ENCODE measurements around the gene GID8. TPM values are rescaled to one million over a fixed set of nuclear protein-coding genes. Genes with fewer than 3 reads are reported as not detected.

The GID8 gene
- total and polyA plus RNA-seq, 4 experiments from 2014 or later: 11.2 to 47.8 (median 31.7) TPM

DNA sequence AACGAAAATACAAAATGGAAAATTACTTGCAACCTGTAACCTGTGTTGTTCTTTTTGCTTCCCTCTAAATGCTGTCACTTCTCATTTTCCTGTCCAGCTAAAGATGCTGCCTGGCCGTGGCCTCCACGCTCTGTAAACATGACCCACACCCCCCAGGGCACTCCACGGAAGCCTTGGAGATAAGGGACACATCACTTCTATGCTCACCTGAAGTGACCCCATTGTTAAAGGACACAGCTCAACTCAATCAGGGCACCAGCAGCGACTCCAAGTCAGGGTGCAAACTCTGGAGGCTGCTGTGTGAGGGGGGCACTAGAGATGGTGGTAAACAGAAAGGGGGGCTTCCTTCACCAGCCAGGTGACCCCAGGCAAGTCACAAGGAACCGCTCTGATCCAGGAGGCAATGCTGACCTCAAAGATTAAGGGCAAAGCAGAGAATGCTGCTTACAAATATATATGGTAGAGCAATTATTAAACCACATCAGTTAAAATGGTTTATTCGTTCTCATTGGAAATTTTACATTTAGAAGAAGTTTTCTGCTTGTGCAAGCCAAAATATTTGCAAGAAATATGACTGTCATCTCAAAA, 24.8 kb upstream of the GID8 start:
- H3K9me3 ChIP-seq (ENCODE audit: control insufficient read depth in 1 of 2, low read length in 2 of 2): no peaks in the 10 kb centered on the region
- CTCF ChIA-PET (ENCODE audit: partially characterized antibody): interaction anchor here (0.9 to 4.7 kb wide), 2 partner anchors 13 kb away, joined by 3 to 28 read pairs; no protein-coding TSS in a partner anchor
- Mint-ChIP-seq H3K27me3 (no peaks in the 10 kb centered on the region), H3K9me3 (no peaks in the 10 kb centered on the region), H3K4me1 (peaks cover 34 to 77% (median 50%) of the 10 kb centered on the region in 4 donors), H3K4me3 (peak overlapping the region in 2 of 8 donors; percentile 12 to 14), H3K27ac (peak overlapping the region in 2 of 7 donors; percentile 57 to 70), H3K36me3 (peaks cover 35 to 55% of the 10 kb centered on the region in 2 donors)
- intact Hi-C loops (cut with micrococcal nuclease): no loop called here
- H3K4me3 ChIP-seq (ENCODE audit: low read length in 2 of 2): no peak overlapping the region
- POLR2A ChIA-PET (ENCODE audit: partially characterized antibody): interaction anchor here (1.0 to 4.0 kb wide), 6 partner anchors 12 to 38 kb away, joined by 3 to 13 read pairs (median 6); partner anchors contain the start of genes DIDO1 and GID8
- no peak for DNase-seq
- no peak overlapping the region for H3K27ac ChIP-seq (ENCODE audit: low read depth, low read length)
- no peaks in the 10 kb centered on the region for H3K27me3 ChIP-seq (ENCODE audit: insufficient read depth, low read length)
- peaks cover 53% of the 10 kb centered on the region for H3K36me3 ChIP-seq (ENCODE audit: insufficient read depth, low read length)
- H3K4me1 ChIP-seq (ENCODE audit: insufficient read depth, low read length): peaks cover 50% of the 10 kb centered on the region

DNA sequence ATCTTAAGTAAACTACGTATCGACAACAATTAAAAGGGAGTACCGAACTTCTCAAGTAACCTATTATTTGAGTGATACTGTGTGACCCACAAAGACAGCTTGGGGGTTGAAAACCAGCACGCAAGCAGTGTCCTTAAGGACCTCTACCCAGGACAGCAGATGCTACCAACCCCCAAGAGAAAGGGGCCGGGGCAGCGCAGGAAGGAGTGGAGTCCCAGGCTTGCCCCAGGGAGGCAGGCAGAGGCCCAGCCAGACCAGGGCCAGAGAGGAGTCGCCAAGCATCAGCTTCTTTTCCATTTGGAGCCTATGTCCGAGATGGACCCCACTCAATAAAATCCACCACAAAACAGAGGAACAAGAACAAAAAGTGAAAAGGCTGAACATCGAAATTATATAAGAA, 23.5 kb upstream of the GID8 start:
- Histone ChIP-seq H3K36me3 (ENCODE audit: insufficient read depth, low read length) (peaks cover 40% of the 10 kb centered on the region), H3K27me3 (ENCODE audit: insufficient read depth, low read length) (no peaks in the 10 kb centered on the region), H3K4me1 (ENCODE audit: insufficient read depth, low read length) (peaks cover 63% of the 10 kb centered on the region), H3K27ac (ENCODE audit: low read depth, low read length) (no peak overlapping the region), H3K4me3 (ENCODE audit: low read length in 2 of 2) (no peak overlapping the region), H3K9me3 (ENCODE audit: control insufficient read depth in 1 of 2, low read length in 2 of 2) (no peaks in the 10 kb centered on the region)
- Mint-ChIP-seq H3K27ac (peak overlapping the region in 1 of 7 donors; percentile 81), H3K4me3 (no peak overlapping the region), H3K9me3 (no peaks in the 10 kb centered on the region), H3K36me3 (peaks cover 30 to 49% of the 10 kb centered on the region in 2 donors), H3K27me3 (no peaks in the 10 kb centered on the region), H3K4me1 (peaks cover 45 to 85% (median 61%) of the 10 kb centered on the region in 4 donors)
- intact Hi-C loops (cut with micrococcal nuclease): no loop called here
- no peak for DNase-seq
- POLR2A ChIA-PET (ENCODE audit: partially characterized antibody): interaction anchor here (1.0 to 1.7 kb wide), 4 partner anchors 11 to 39 kb away, joined by 3 to 7 read pairs (median 4); partner anchors contain the start of gene GID8
- CTCF ChIA-PET (ENCODE audit: partially characterized antibody): interaction anchor here (4.7 kb wide), 1 partner anchor 14 kb away, joined by 28 read pairs; no protein-coding TSS in a partner anchor

DNA sequence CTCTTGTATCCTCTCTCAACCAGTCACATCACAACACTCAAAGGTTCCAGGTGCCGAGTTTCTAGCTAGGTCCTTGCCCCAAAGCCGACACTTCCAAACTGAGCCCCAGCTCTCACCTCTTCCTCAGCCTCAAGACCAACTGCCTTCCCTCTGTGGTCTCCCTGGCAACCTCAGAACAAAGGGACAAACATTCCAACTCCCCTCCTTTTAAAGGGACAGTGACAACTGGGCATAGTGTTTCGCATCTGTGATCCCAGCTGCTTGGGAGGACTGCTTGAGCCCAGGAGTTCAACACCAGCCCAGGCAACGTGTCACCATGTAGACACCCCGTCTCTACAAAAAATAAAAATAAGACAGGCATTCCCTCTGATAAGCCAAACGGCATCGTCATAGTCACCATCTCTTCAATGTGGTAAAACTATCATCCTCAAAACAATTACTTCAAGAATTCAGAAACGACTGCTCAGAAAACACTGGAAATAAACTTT, 22.9 kb upstream of the GID8 start:
- no peaks in the 10 kb centered on the region for H3K27me3 ChIP-seq (ENCODE audit: insufficient read depth, low read length)
- H3K36me3 ChIP-seq (ENCODE audit: insufficient read depth, low read length): peaks cover 34% of the 10 kb centered on the region
- no peak overlapping the region for H3K4me3 ChIP-seq (ENCODE audit: low read length in 2 of 2)
- peaks cover 68% of the 10 kb centered on the region for H3K4me1 ChIP-seq (ENCODE audit: insufficient read depth, low read length)
- H3K36me3 Mint-ChIP-seq: peaks cover 26 to 43% of the 10 kb centered on the region in 2 donors
- no peaks in the 10 kb centered on the region for H3K9me3 ChIP-seq (ENCODE audit: control insufficient read depth in 1 of 2, low read length in 2 of 2)
- no peaks in the 10 kb centered on the region for H3K9me3 Mint-ChIP-seq
- ChIA-PET CTCF (ENCODE audit: partially characterized antibody) (interaction anchor here (1.5 to 4.7 kb wide), 4 partner anchors 11 to 94 kb away, joined by 4 to 28 read pairs (median 6); no protein-coding TSS in a partner anchor), POLR2A (ENCODE audit: partially characterized antibody) (interaction anchor here (1.1 to 1.7 kb wide), 2 partner anchors 22 kb away, joined by 3 to 7 read pairs; partner anchors contain the start of gene GID8)
- H3K4me1 Mint-ChIP-seq: peaks cover 49 to 87% (median 63%) of the 10 kb centered on the region in 4 donors
- H3K27me3 Mint-ChIP-seq: no peaks in the 10 kb centered on the region
- H3K27ac ChIP-seq (ENCODE audit: low read depth, low read length): no peak overlapping the region
- peak in 2 of 5 donors; percentile 29 to 47 for DNase-seq
- H3K27ac Mint-ChIP-seq: peak overlapping the region; percentile 59 to 93 (median 81)
- intact Hi-C loops (cut with micrococcal nuclease): no loop called here
- H3K4me3 Mint-ChIP-seq: peak overlapping the region in 7 of 8 donors; percentile 37 to 76 (median 61)

DNA sequence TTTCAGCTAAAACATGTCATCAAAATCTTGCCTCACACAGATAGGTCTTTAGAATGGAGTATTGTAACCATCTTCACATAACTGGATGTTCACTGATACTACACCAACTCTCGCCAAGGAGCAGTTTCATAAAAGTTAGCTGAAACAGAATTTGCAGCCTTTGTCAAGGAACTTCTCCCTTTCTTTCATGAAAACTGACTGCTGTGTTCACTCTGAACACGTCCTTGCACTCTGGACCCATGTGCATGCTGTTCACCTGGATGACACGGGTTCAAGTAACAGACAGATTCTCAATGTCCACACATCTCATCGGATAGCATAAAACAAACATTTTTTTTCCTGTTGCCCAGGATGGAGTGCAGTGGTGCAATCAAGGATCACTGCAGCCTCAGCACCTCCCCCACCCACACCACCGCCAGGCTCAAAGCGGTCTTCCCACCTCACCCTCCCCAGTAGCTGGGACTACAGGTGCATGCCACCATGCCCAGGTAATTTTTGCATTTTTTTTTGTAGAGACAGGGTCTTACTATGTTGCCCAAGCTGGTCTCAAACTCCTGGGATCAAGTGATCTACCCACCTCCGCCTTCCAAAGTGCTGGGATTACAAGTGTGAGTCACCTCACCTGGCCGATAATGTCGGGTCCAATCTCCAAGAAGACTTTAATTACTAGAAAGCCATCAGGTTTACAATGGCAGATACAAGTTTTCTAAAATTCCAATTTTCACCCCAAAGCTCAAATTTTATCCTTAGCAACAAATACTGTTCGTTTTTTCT, 21.1 kb upstream of the GID8 start:
- Histone ChIP-seq H3K36me3 (ENCODE audit: insufficient read depth, low read length) (peaks cover 15% of the 10 kb centered on the region), H3K9me3 (ENCODE audit: control insufficient read depth in 1 of 2, low read length in 2 of 2) (no peaks in the 10 kb centered on the region), H3K4me1 (ENCODE audit: insufficient read depth, low read length) (peaks cover 86% of the 10 kb centered on the region), H3K4me3 (ENCODE audit: low read length in 2 of 2) (no peak overlapping the region), H3K27me3 (ENCODE audit: insufficient read depth, low read length) (no peaks in the 10 kb centered on the region), H3K27ac (ENCODE audit: low read depth, low read length) (no peak overlapping the region)
- CTCF ChIA-PET (ENCODE audit: partially characterized antibody): interaction anchor here (1.5 to 6.5 kb wide), 6 partner anchors 10 to 92 kb away, joined by 4 to 73 read pairs (median 8); no protein-coding TSS in a partner anchor
- Mint-ChIP-seq H3K27me3 (no peaks in the 10 kb centered on the region), H3K9me3 (no peaks in the 10 kb centered on the region), H3K27ac (peak overlapping the region; percentile 33 to 92 (median 88)), H3K36me3 (peaks cover 10 to 30% of the 10 kb centered on the region in 2 donors), H3K4me3 (peak overlapping the region; percentile 46 to 93 (median 86)), H3K4me1 (peaks cover 55 to 89% (median 72%) of the 10 kb centered on the region in 4 donors)
- POLR2A ChIA-PET (ENCODE audit: partially characterized antibody): interaction anchor here (2.6 to 6.4 kb wide), 4 partner anchors 13 to 37 kb away, joined by 10 to 52 read pairs (median 22); partner anchors contain the start of gene GID8
- intact Hi-C loops (cut with micrococcal nuclease): no loop called here
- DNase-seq: no peak

DNA sequence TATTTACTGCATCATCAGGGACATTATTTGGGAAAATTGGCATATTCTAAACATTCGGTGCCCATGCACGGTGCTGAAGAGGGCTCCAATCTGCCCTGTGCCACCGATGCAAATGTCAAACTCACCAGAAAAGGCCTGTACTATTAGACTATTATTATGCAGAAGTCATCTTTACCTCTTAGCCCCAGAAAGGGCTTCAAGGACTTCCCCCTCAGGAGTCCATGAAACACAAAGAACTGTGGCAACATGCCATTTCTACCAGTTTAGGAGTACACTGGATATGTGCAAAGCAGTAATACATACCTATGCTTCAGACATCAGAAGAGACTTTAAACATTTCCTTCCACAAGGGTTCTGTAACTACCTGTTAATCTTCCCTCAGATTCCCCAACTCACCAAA, 20.2 kb upstream of the GID8 start:
- Mint-ChIP-seq H3K4me1 (peaks cover 61 to 95% (median 79%) of the 10 kb centered on the region in 4 donors), H3K27ac (peak overlapping the region; percentile 80 to 94 (median 89)), H3K36me3 (peaks cover 7 to 30% of the 10 kb centered on the region in 2 donors), H3K9me3 (no peaks in the 10 kb centered on the region), H3K27me3 (no peaks in the 10 kb centered on the region), H3K4me3 (peak overlapping the region; percentile 83 to 93 (median 88))
- ChIA-PET POLR2A (ENCODE audit: partially characterized antibody) (interaction anchor here (1.2 to 6.4 kb wide), 9 partner anchors 10 to 62 kb away, joined by 3 to 52 read pairs (median 10); partner anchors contain the start of genes DIDO1 and GID8), CTCF (ENCODE audit: partially characterized antibody) (interaction anchor here (1.0 to 6.5 kb wide), 7 partner anchors 10 to 91 kb away, joined by 4 to 73 read pairs (median 11); no protein-coding TSS in a partner anchor)
- Histone ChIP-seq H3K27ac (ENCODE audit: low read depth, low read length) (peak overlapping the region; percentile 46), H3K27me3 (ENCODE audit: insufficient read depth, low read length) (no peaks in the 10 kb centered on the region), H3K4me3 (ENCODE audit: low read length in 2 of 2) (peak overlapping the region in 1 of 2 donors; percentile 16), H3K4me1 (ENCODE audit: insufficient read depth, low read length) (peaks cover 95% of the 10 kb centered on the region), H3K9me3 (ENCODE audit: control insufficient read depth in 1 of 2, low read length in 2 of 2) (no peaks in the 10 kb centered on the region), H3K36me3 (ENCODE audit: insufficient read depth, low read length) (peaks cover 7% of the 10 kb centered on the region)
- DNase-seq: no peak
- intact Hi-C loops (cut with micrococcal nuclease): no loop called here

DNA sequence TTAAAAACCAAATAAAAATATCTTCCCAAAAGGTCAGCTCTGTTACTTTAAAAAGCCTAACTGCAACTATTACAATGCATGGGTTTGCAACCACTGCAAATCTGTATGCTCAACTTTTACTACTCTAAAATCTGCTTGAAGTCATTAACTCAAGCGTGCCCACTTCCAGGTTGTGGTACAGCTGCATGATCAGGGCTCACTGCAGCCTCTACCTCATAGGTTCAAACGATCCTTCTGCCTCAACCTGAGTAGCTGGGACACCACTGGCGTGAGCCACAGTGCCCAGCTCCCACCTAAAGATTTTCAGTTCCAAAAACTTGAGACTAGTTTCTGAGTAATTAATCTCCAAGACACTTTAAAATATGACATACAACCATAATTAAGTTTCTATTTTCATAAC, 19.8 kb upstream of the GID8 start:
- H3K36me3 ChIP-seq (ENCODE audit: insufficient read depth, low read length): peaks cover 5% of the 10 kb centered on the region
- H3K27ac Mint-ChIP-seq: peak overlapping the region; percentile 80 to 94 (median 89)
- peak overlapping the region; percentile 83 to 93 (median 88) for H3K4me3 Mint-ChIP-seq
- no peaks in the 10 kb centered on the region for H3K27me3 ChIP-seq (ENCODE audit: insufficient read depth, low read length)
- H3K9me3 ChIP-seq (ENCODE audit: control insufficient read depth in 1 of 2, low read length in 2 of 2): no peaks in the 10 kb centered on the region
- H3K4me1 ChIP-seq (ENCODE audit: insufficient read depth, low read length): peaks cover 97% of the 10 kb centered on the region
- peak in 3 of 5 donors; percentile 35 to 56 (median 39) for DNase-seq
- peaks cover 4 to 27% of the 10 kb centered on the region in 2 donors for H3K36me3 Mint-ChIP-seq
- H3K27me3 Mint-ChIP-seq: no peaks in the 10 kb centered on the region
- peaks cover 60 to 97% (median 80%) of the 10 kb centered on the region in 4 donors for H3K4me1 Mint-ChIP-seq
- CTCF ChIA-PET (ENCODE audit: partially characterized antibody): interaction anchor here (0.7 to 6.5 kb wide), 10 partner anchors 11 to 91 kb away, joined by 4 to 73 read pairs (median 9); no protein-coding TSS in a partner anchor
- no peaks in the 10 kb centered on the region for H3K9me3 Mint-ChIP-seq
- POLR2A ChIA-PET (ENCODE audit: partially characterized antibody): interaction anchor here (1.2 to 6.4 kb wide), 10 partner anchors 9 to 62 kb away, joined by 3 to 52 read pairs (median 8); partner anchors contain the start of genes DIDO1 and GID8
- H3K27ac ChIP-seq (ENCODE audit: low read depth, low read length): peak overlapping the region; percentile 46
- H3K4me3 ChIP-seq (ENCODE audit: low read length in 2 of 2): peak overlapping the region; percentile 16 to 27
- intact Hi-C loops (cut with micrococcal nuclease): no loop called here

Data from CD4-positive, alpha-beta memory T cell (primary cell).